Astrocyte of the spinal cord (primary cell): ENCODE data around the gene CDK14.

Experiments
- DNase-seq: peaks from one replicate; pipeline ENCODE4 v3.0.0; 2011; ENCODE audit warnings: low read depth, low spot score
- H3K4me3 ChIP-seq: 2 replicates; pipeline ENCODE4 v1.5.1; 2011; ENCODE audit warnings: low read depth, mild to moderate bottlenecking, low read length, moderate library complexity
- CTCF ChIP-seq: IDR thresholded peaks from 2 replicates; pipeline ENCODE4 v1.5.1; 2012; ENCODE audit warnings: low read depth, mild to moderate bottlenecking, low read length, inconsistent platforms
- in situ Hi-C: cut with HindIII; loops from 2 replicates; pipeline ENCODE4 v1.10.0; 2017; ENCODE audit warnings: low sequenced_read_pairs

CDK14 gene

DNA sequence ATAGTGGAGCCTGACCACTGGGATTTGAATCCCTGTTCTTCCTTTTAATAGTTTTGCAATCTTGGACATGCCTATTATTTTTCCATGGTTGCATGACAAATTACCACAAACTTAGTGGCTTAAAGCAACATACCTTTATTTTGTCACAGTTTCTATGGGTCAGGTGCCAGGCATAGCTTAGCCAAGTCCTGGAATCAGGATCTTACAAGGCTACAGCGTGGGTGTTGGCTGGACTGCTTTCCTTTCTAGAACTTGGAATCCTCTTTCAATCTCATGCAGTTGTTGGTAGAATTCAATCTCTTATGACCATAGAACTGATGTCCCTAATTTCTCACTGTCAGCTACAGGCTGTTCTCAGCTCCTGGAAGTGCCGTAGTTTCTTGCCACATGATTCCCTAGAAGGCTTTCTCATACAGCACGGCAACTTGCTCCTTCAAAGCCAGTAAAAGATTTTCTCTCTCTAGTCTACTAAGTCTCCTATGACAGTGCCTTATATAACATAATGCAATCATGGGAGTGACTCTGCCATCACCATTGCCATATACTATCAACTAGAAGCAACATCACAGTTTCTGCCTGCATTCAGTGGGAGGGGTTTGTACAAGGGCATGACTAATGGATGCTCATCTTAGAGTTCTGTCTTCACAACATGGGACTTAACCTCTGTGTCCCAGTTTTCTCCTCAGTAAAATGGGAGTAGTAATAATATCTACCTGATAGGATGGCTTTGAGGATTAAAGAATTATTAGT lies 424.7 kb downstream of the CDK14 start:
- no peak for DNase-seq
- in situ Hi-C loops = no loop called here

GRCh38 chr7:91021956-91022355 lies 425.8 kb downstream of the CDK14 start:
- in situ Hi-C loops = no loop called here
- DNase-seq = no peak
- no peak for TF ChIP-seq CTCF
- H3K4me3 ChIP-seq = no peak overlapping the region

More for the DNA sequence above, 424.7 kb downstream of the CDK14 start:
- H3K4me3 ChIP-seq = no peak overlapping the region
- no peak for TF ChIP-seq CTCF

GRCh38 chr7:91025906-91026390 lies 429.8 kb downstream of the CDK14 start:
- DNase-seq = no peak
- no peak for TF ChIP-seq CTCF
- in situ Hi-C loops = no loop called here
- H3K4me3 ChIP-seq = no peak overlapping the region

- in situ Hi-C loops = no loop called here
- DNase-seq = no peak
- H3K4me3 ChIP-seq = no peak overlapping the region
- TF ChIP-seq CTCF = no peak
Measured at GRCh38 chr7:91029688-91030087, 433.6 kb downstream of the CDK14 start.

DNA sequence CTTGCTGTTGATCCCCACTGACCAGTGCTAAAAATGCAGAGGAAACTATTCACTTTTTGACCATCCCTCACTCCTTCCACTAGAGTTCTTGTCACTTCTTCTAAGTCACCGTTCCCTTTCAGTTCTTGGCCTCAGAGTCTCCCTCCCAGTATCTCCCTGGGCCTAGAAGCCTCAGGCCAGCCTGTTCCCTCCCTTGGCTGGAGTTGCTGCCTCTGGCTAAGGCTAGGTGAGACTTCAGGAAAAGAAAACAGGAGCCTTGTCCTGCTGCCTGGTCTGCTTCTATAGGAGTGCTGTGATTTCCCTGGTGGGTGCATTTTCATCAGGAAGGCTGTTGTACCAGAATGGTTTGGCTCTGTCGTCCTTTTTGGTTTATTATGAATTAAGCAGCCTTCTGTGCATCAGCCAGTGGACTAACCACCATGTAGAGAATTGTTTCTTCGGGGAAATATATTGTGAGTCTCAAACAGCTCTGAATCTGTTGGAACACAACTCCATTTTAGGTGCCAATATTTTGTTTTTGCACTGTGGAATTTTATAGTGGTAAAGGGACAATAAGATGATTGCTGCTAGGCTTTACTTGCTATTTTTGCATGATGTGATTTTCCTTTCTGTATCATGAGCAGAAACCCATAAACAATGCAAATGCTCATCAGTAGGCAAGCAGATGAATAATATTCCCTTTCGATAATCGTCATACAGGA lies 434.7 kb downstream of the CDK14 start:
- DNase-seq = no peak
- no peak overlapping the region for H3K4me3 ChIP-seq
- no peak for TF ChIP-seq CTCF
- in situ Hi-C loops = no loop called here

- TF ChIP-seq CTCF = no peak
- in situ Hi-C loops = no loop called here
- DNase-seq = no peak
- no peak overlapping the region for H3K4me3 ChIP-seq
Measured at GRCh38 chr7:91031757-91032156, 435.6 kb downstream of the CDK14 start.
